KMS-11 (cell line): ENCODE measurements around the gene IFI44L.

ENCODE experiments used
- H2AFZ ChIP-seq: fragments of 200-600 bp; sonication (generic); 2 replicates; pipeline ENCODE4 v1.6.1; 2016; ENCODE audit warnings: antibody characterized with exemption, mixed run types, low read depth
- H3K27ac ChIP-seq: fragments of 200-600 bp; sonication (generic); 2 replicates; pipeline ENCODE4 v1.6.1; 2016; ENCODE audit warnings: mild to moderate bottlenecking, mixed run types
- H3K27me3 ChIP-seq: fragments of 200-600 bp; sonication (generic); 2 replicates; pipeline ENCODE4 v1.6.1; 2017; ENCODE audit warnings: mild to moderate bottlenecking, low read depth, mixed run types, moderate library complexity; ENCODE audit not compliant: insufficient read depth
- H3K36me3 ChIP-seq: fragments of 200-600 bp; sonication (generic); 2 replicates; pipeline ENCODE4 v1.6.1; 2017; ENCODE audit warnings: mild to moderate bottlenecking, mixed run types; ENCODE audit not compliant: insufficient read depth
- H3K4me1 ChIP-seq: fragments of 200-600 bp; sonication (generic); 2 replicates; pipeline ENCODE4 v1.6.1; 2016; ENCODE audit warnings: mild to moderate bottlenecking, low read depth, mixed run types; ENCODE audit not compliant: poor library complexity, severe bottlenecking
- H3K4me2 ChIP-seq: fragments of 200-600 bp; sonication (generic); 2 replicates; pipeline ENCODE4 v1.7.0; 2016; ENCODE audit warnings: mild to moderate bottlenecking, mixed run types
- H3K4me3 ChIP-seq: fragments of 200-600 bp; sonication (generic); IDR thresholded peaks from 2 replicates; pipeline ENCODE4 v1.6.1; 2017; ENCODE audit warnings: low read depth, low read length, mixed read lengths; ENCODE audit not compliant: insufficient read depth
- H3K79me2 ChIP-seq: fragments of 200-600 bp; sonication (generic); 2 replicates; pipeline ENCODE4 v1.6.1; 2016; ENCODE audit warnings: low read depth, mixed run types; ENCODE audit not compliant: insufficient read depth
- H3K9ac ChIP-seq: fragments of 200-600 bp; sonication (generic); 2 replicates; pipeline ENCODE4 v1.6.1; 2016; ENCODE audit warnings: mild to moderate bottlenecking, mixed run types
- H4K20me1 ChIP-seq: fragments of 200-600 bp; sonication (generic); 2 replicates; pipeline ENCODE4 v1.6.1; 2016; ENCODE audit warnings: mild to moderate bottlenecking, mixed run types; ENCODE audit not compliant: insufficient read depth
- TF ChIP-seq, protein P1 (sequence below): fragments of 200-600 bp; sonication (generic); conservative IDR thresholded peaks from 2 replicates; pipeline ENCODE4 v1.6.1; 2017; ENCODE audit warnings: low read depth, mild to moderate bottlenecking, antibody characterized with exemption, low read length, moderate library complexity, mixed read lengths

Gene IFI44L

DNA sequence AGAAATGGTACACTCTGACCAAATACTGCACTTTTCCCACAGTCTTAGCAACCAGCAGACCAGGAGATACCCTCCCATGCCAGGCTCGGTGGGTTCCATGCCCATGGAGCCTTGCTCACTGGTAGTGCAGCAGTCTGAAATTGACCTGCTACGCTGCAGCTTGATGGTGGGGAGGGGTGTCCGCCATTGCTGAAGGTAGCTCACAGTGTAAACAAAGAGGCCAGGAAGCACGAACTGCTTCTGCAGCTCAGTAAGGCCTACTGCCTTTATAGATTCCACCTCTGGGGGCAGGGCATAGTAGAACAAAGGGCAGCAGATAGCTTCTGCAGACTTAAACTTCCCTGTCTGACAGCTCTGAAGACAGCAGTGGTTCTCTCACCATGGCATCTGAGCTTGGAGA lies 12.3 kb upstream of the IFI44L start:
- Histone ChIP-seq H4K20me1 (no peaks in the 10 kb centered on the region), H2AFZ (no peak overlapping the region), H3K27ac (no peak overlapping the region), H3K27me3 (no peaks in the 10 kb centered on the region), H3K4me3 (no peak overlapping the region), H3K9ac (no peak overlapping the region), H3K36me3 (no peaks in the 10 kb centered on the region), H3K79me2 (no peaks in the 10 kb centered on the region), H3K4me2 (no peak overlapping the region), H3K4me1 (peaks cover 3% of the 10 kb centered on the region)
- TF ChIP-seq, protein P1, sequence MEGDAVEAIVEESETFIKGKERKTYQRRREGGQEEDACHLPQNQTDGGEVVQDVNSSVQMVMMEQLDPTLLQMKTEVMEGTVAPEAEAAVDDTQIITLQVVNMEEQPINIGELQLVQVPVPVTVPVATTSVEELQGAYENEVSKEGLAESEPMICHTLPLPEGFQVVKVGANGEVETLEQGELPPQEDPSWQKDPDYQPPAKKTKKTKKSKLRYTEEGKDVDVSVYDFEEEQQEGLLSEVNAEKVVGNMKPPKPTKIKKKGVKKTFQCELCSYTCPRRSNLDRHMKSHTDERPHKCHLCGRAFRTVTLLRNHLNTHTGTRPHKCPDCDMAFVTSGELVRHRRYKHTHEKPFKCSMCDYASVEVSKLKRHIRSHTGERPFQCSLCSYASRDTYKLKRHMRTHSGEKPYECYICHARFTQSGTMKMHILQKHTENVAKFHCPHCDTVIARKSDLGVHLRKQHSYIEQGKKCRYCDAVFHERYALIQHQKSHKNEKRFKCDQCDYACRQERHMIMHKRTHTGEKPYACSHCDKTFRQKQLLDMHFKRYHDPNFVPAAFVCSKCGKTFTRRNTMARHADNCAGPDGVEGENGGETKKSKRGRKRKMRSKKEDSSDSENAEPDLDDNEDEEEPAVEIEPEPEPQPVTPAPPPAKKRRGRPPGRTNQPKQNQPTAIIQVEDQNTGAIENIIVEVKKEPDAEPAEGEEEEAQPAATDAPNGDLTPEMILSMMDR, result no peak

DNA sequence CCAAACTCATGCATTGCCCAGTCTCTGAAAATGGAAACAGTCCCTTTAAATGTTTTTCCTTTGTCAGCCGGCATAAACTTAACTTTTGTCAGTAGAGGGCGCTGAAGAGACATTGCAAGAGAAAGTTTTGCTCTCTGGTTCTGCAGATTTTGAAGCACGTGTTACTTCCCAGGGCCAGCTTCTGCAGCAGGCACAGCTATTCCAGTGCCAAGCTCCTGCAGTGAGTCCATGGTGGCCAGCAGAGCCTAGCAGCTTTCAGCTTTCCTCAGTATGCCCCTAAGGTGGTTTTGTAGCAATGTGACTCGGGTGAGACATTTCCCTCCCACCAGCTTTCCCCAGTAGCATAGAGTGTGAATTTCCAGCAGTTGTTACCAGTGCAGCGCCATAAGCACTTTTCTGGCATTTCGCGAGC lies 2.6 kb upstream of the IFI44L start:
- no peak overlapping the region for H3K4me2 ChIP-seq
- H3K9ac ChIP-seq, result no peak overlapping the region
- H2AFZ ChIP-seq, result no peak overlapping the region
- H3K4me3 ChIP-seq, result no peak overlapping the region
- H3K36me3 ChIP-seq, result no peaks in the 10 kb centered on the region
- TF ChIP-seq, protein P1, result peak; percentile 77
- peaks cover 10% of the 10 kb centered on the region; the same call in 1 of the 2 replicates for H3K27me3 ChIP-seq
- H3K4me1 ChIP-seq, result peaks cover 24% of the 10 kb centered on the region
- H3K79me2 ChIP-seq, result no peaks in the 10 kb centered on the region
- no peak overlapping the region for H3K27ac ChIP-seq
- no peaks in the 10 kb centered on the region for H4K20me1 ChIP-seq

DNA sequence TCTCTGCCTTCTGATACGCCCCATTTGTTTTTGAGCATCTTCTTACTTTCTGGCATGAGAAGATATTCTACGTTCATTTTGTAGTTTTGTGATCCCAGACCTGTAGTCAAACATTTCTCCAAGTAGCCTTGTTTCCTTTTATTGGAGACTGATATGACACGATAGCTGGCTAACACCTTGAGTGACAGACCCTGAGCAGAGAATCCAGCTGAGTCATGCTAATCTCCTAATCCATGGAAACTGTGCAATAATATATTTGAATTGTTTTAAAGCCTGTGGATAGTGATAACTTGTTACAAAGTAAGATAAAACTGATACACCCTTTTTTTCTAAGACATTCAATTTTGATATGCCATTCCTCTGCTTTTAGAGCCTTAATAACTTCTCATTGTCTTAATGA lies 1.2 kb upstream of the IFI44L start:
- H3K4me2 ChIP-seq, result no peak overlapping the region
- no peak overlapping the region for H2AFZ ChIP-seq
- TF ChIP-seq, protein P1, result no peak
- H3K79me2 ChIP-seq, result no peaks in the 10 kb centered on the region
- no peak overlapping the region for H3K4me3 ChIP-seq
- no peaks in the 10 kb centered on the region for H3K36me3 ChIP-seq
- H3K4me1 ChIP-seq, result peaks cover 24% of the 10 kb centered on the region
- H3K9ac ChIP-seq, result no peak overlapping the region
- H3K27me3 ChIP-seq, result peaks cover 10% of the 10 kb centered on the region; the same call in 1 of the 2 replicates
- no peak overlapping the region for H3K27ac ChIP-seq
- no peaks in the 10 kb centered on the region for H4K20me1 ChIP-seq

DNA sequence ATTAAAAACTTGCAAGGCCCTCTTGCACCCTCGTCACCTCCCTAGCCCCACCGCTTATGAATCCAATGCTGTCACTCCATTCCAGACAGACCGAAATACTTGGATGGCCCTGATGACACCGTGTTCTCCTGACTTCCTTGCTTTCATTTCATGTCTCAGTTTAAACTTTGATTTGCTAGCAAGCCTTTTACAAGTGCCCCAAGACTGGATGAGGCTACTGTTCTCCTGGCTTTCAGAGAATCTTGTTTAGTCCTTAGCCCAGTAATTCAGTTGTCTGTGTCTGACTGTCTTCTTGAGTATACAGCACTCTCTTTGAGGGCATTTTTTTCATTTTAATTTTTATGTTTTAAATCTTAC lies 824 bp upstream of the IFI44L start:
- Histone ChIP-seq H2AFZ (no peak overlapping the region), H3K27ac (no peak overlapping the region), H3K4me3 (no peak overlapping the region), H3K4me2 (no peak overlapping the region), H3K4me1 (peaks cover 24% of the 10 kb centered on the region), H3K79me2 (no peaks in the 10 kb centered on the region), H3K36me3 (no peaks in the 10 kb centered on the region), H4K20me1 (no peaks in the 10 kb centered on the region), H3K27me3 (peaks cover 10% of the 10 kb centered on the region; the same call in 1 of the 2 replicates), H3K9ac (no peak overlapping the region)
- TF ChIP-seq, protein P1, result no peak
